HG03060 (cell line): ENCODE results near the gene DNAJB6.

Experiments used
- ATAC-seq: cut with Tn5 transposase; IDR thresholded peaks from one replicate; pipeline ENCODE4 v1.9.1; 2021; ENCODE audit warnings: low read depth, moderate number of reproducible peaks; ENCODE audit not compliant: unreplicated experiment

Gene DNAJB6

DNA sequence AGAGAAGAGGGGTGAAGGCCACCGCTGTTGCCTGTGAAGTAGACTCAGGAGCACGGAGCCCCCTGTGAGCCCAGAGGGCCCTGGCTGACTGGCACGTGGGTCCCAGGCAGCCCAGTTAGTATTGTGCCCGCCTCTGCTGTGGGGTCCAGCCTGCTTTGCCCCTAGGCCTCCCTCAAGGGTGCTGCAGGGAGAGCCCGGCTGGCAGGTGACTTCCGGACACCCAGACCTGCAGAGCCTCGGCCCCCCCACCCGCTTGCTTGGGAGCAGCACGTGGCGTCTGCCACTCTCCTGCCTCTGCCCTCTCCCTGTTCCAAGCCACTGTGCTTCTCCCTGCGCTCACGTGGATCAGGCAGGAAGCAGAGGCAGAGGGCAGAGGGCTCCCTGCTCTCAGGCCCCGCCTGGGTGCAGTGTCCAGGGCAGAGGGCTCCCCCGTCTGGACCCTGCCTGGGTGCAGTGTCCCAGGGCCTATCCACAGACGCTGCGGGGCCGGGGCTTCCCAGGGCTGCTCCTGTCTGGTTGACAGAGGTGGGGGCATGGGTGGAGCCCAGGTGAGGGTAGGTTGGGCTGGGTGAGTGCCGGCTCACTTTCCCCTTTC lies 88.4 kb downstream of the DNAJB6 start:
- ATAC-seq = no peak

DNA sequence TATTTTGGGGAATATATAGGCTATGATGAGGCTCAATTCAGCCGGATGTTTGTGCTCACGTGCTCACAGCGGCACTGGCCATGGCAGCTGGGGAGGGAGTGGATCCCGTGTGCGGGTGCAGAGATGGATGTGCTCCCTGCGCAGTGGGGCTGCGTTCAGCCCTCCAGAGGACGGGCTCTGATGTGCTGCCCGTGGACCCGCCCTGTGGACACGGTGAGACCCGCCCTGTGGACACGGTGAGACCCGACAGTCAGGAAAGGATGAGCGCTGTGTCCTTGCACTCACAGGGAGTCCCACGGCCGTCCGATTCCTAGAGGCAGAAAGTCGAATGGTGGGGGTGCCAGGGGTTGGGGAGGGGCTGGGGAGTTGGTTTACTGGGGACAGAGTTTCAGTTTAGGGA lies 89.0 kb downstream of the DNAJB6 start:
- ATAC-seq = no peak

DNA sequence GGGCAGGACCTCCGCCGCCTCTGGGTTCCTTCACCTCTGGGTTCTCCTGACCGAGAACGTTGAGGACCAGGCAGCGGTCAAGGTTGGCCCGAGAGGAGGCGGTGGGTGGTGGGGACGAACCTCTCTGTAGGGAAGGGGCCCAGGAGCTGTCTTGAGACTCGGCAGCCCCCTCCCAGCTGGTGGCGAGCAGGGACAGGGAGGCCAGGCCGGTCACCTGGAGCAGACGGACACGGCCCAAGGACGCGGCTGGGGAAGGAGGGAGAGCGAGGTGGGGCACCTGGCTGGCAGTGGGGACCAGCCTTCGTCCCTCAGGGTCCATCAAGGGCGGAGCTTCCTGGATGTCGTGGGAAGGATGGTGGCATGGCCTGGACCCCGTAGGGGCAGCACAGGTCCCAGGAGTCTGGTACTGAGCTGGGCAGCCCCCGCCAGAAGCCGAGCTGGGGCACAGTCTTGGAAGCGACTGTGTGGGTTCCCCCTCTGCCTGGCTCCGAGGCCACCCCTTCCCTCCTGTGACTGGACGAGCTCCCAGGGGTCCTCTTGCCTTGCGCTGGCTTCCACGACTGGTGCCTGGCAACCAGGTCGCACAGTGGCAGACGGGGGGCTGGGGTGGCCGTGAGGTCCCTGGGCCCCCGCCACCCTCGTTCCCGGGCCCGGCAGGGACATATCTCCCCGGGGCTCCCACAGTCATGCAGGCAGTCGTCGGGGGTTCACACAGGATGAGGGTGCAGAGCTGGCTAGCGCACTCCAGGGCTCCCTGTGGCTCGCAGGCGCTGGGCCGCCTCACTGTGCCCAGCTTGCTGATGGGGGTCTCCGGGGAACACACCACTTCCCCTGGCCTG lies 89.9 kb downstream of the DNAJB6 start:
- no peak for ATAC-seq

DNA sequence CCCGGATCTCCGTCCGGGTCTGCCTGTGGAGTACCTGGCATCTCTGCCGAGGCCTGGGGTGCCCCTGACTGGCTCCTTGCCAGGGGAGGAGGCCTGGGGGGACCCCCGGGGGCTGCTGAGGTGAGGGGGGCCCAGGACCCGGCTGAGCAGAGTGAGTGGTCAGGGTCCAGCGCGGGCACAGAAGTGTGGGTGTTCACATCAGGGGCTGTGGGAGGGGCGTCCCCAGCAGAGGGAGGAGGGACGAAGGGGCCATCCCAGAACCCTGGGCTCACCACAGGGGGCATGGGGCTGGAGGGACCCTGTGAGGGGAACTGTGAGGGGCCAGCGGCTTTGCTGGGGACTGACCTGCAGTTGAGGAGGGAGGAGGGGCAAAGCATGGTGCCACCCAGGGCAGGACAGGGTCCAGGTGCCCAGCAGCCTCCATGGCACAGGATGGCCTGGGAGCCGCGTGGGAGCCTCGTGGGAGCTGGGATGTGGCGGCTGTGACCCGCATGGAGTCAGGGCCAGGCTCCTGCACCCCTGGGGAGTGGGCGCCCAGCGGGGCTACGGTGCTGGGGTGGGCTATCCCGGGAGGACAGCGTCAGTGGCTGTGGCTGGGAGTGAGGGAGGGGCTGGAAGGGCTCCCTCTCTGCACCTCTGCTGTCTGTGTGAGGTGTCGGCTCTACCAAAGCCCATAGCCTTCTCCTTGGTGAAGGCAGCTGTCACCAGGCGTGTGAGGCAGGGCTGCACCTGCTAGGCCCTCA lies 91.2 kb downstream of the DNAJB6 start:
- no peak for ATAC-seq

DNA sequence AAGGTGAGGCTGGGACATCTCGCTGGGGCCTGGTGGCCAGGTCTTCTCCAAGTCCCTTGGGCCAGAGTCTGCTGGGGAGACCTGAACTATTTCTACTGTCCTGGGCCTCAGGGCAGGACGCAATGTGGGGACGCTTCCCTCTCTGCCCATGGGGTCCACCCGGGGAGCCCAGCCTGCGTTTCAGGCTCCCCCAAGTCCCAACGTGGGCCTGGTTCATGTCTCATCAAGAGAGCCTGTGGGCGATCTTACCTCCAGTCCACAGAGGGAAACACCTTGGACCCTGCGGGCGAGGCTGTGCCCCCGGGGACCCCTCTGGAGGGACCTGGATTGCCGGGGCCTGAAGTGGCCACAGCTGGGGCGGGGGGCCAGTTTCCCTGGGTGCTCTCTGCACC lies 91.7 kb downstream of the DNAJB6 start:
- no peak for ATAC-seq

DNA sequence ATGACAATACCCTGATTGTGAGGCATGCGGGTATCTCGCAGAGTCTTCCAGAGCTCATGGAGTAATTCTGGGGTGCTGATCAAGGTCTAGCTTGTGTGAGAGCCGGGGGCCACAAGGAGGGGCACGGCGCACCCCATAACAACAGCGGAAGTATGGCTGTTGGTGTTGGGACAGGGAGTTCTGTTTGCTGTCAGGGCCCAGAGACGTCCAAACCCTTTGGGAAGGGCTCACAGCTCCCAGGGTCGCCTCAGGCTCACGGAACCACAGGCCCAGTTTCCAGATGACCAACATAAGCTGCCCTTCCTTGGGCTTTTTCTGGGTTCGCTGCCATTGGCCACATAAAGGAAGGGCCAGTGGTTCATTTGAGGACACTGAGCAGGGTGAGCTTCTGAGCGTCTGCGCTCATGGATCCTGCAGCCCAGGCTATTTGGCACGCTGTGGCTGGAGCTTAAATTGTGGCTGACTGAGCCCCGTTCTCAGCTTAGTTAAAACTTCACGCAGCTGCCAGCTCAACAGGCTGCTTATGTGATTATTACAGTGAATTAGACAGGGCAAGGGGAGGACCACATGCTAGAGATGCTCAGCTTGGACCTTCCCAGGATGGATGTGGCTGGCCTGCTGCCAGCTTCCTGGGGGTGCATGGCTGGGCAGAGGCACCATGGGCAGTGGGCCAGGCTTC lies 92.3 kb downstream of the DNAJB6 start:
- ATAC-seq = no peak

DNA sequence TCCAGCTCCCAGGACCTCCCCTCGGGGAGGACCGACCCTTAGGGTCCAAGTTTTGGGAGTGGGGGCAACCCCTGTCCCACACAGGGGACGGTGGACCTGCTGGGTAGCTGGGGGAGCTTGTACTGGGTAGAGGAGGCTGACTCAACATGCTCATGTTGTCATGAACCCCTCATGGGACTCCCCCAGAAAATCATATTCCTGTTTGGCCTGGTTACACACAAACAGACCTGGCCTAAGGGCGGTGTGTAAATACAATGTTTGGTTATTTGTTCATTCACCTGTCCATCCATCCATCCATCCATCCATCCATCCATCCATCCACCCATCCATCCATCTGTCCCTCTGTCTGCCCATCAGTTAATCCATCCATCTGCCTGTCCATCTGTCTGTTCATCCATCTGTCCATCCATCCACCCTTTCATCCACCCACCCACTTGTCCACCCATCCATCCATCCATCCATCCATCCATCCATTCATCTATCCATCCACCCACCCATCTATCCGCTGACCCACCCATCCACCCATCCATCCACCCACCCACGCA lies 92.9 kb downstream of the DNAJB6 start:
- no peak for ATAC-seq

DNA sequence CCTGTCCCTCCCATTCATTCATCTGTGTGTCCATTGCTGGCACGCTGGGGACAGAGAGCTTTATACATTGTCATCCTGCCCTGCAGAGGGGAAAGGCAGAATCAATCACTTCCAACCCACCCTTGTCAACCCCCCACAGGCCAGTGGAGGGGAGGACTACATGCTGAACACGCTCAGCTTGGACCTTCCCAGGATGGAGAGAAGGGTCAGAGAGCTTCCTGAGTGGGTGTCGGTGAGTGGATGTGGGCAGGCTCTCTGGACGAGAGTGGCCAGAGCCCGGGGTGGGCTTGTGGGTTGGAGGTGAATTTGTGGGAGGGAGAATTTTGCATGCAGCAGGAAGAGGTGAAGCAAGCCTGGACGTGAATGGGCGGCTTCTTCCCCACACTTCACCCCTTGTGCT lies 93.9 kb downstream of the DNAJB6 start:
- ATAC-seq = no peak

DNA sequence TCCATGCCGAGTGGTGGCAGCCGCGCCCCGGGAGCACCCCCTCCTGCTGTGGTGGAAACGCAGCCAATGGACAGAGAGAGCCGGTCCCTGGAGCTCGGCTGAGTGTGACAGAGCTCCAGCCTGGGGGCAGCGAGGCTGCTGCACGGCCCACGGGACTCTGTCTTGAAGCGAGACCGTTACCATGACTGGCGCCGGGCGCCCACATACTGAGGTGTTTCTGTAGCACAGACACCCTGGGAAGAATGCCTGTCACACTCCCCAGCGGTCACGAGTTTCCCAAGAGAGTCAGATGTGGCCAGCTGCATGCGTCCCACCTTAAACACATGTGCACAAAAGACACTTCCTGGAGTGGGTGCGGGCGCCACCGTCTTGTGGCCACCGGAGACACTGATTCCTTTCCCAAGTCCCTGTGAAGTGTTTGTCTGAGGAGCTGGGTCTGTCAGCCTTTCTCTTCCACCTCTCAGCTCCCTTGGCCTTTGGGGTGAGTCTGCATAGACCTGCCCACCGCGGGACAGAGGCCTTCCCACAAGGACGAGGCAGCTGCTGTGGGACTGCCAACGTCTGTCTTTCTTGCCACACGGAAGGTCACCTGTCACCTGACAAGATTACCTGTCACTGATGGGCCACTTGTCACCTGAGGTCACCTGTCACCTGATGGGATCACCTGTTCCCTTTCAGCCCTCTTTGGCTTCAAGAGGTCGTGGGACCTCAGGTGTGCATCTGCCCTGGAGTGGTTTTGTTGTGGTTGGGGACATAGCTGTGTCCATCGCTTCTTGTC lies 94.6 kb downstream of the DNAJB6 start:
- no peak for ATAC-seq

DNA sequence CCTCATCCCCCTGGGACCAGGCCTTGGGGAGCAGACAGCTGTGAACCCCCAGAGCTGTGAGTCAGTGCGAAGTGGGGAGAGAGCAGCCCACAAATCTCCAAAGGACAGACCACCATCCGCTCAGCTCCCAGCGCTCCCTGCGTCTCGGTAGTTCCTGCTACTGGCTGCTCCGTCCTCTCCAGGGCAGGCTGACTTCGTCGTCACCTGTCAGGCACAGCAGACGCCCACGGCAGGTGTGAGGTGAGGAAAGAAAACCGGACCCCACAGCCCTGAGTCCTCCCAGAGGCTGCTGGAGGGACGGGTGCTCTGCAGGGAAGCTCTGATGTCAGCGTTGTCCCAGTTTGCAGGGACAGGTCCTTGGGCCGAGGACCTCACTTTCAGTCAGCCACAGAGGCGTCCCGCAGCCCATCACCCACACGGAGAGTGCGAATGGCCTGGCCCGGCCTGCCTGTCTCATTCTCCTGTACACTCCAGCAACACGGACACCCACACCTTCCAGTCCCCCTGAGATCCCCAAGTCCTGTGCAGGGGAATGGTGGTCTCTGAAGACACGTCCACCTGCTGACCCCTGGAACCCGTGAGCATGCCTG lies 95.2 kb downstream of the DNAJB6 start:
- ATAC-seq = no peak

DNA sequence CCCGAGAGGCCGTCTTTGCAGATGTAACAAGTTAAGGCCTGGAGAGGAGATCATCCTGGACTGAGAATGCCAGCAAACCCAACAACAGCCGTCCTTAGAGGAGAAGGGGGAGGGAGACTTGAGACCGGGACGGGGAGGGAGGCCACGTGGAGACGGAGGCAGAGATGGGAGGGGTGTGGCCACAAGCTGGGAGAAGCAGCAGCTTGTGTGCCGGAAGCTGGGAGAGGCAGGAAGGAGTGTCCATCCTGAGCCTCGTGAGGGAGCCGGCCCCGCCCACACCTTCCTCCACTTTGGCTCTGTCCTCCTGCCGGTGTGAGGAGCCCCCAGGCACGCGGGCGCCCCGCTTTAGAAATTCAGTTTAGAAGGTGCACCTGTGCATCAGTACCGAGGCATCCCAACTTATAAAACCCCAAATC lies 95.7 kb downstream of the DNAJB6 start:
- ATAC-seq = no peak

DNA sequence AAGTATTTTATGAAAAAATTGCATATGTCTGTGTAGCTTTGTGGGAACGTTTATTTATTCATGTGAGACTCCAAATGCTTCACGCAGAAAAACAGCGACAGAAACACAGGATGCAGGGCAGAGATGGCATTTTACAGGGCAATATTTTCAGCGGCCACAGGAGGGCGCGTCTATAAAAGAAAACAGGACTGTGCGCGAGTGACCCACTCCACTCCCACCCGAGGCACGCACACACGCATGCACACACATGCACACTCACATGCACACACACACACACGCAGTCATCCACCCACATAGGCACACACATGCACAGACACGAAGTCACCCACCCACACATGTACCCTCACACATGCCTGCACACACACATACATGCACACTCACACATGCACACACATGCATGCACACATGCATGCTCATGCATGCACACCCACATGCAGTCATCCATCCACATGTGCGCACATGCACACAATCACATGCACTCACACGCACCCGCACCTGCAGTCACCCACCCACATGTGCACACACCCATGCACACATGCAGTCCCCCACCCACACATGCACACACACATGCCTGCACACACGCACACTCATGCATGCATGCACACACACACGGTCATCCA lies 96.3 kb downstream of the DNAJB6 start:
- ATAC-seq = no peak

DNA sequence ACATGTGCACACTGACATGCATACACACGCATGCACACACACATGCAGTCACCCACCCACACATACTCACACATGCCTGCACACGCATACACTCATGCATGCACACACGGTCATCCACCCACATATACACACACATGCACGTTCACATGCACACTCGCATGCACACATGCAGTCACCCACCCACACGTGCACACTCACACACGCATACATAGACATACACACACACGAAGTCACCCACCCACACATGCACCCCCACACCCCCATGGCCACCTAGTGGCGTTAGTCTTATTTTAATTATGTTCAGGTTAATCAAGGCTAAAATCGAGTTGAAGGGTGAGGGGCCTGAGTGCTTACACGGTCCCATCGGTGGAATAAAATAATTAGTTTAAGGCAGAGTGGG lies 96.8 kb downstream of the DNAJB6 start:
- ATAC-seq = no peak

DNA sequence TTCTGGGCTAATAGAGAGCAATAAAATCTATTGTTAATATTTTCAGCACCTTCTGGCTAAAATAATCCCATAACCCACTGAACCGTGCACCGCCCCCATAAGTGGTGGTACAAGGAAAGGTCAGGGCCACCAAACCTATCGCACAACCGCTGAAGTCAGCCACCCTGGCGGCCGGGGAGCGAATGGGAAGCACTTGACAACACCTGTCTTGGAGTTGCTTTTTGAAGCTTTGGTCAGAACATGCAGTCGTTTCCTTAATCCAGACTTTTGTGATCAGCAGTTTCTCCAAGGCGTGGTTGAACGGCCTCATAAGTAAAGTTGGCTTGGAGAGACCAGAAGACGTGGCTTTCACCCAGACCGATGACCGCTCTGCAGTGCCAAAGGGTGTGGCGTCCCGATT lies 97.4 kb downstream of the DNAJB6 start:
- ATAC-seq = no peak

DNA sequence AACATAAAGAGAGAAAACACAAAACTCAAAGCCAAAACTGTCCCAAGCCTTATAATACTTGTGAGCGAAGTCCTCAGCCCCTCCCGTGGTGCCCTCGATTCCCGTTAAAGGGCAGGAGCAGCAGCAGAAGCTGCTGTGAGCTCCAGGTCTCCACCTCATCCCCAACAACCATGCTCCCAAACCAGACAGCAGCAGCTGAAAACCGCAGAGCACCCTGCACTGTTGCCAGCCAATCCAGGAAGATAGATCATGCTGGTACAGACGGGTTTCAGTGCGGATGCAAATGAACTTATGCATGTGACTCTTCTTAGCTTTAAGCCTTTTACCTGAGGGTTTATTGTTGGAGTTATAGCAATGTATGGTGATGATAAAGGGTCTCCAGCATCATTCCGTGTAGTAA lies 97.9 kb downstream of the DNAJB6 start:
- no peak for ATAC-seq

DNA sequence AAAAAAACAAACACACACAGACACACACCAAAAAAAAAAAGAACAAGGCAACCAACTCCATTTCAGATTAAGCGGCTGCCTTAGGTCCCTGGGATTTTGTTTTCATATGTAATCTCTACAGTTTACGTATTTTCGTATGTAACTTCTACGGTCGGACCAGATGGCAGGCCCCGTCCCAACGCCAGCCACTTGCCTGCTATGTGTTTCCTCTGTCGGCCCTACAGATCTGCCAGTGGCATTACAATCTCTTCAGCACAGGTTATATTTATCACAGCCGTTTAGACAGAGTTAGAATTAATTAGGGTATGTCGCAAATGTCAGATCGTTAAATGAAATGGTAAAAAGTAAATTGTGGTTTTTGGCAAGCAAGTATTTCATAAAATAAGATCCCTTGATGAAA lies 99.3 kb downstream of the DNAJB6 start:
- no peak for ATAC-seq

DNA sequence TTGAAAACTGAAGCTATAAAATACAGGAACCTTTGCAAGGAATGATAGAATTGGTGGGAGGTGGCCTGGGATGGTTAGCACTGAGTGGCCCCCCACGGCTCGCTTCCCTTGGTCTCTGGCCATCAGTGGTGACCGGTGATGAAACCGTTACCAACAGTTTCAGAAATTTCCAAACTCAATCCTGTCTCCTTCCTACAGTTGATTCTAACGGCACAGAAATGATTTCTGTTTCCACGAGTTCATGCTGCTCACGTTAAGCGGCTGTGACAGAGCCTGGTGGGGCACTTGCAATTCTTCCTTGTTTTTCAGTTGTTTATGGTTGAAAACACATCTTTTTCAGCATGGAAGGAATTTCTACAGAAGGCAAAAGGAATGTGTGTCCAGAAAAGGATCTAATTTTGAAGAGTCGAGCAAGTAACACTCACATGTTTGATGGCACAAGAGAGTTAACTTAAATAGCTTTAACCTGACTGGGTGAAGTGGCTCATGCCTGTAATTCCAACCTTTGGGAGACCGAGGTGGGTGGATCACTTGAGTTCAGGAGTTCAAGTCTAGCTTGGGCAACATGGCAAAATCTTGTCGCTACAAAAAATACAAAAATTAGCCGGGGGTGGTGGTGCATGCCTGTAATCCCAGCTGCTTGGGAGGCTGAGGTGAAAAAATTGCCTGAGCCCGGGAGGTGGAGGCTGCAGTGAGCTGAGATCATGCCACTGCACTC lies 100.1 kb downstream of the DNAJB6 start:
- no peak for ATAC-seq

DNA sequence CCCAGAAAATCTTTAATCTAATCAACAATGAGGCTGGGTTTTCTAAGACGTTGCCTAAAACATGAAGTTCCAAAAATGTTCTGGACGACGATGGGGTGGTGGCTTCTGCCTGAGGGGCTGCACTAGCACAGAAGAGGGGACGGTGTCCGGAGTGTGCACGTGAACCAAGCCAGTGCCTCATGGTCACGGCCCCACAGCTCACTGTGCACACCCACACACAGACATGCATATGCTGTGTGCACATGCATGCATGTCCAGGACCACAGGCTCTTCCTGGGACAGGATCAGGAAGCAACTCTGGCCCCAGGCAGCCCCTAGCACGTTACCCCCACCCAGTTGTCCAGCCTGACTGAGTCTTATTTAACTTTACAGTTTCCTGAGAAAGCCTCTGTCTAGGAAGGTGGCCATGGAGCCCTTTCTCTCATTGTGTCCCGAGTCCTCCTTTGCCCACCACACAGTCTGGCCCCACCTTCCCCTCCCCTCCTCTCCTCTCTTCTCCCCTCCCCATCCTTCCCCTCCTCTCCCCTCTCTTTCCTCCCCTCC lies 100.8 kb downstream of the DNAJB6 start:
- no peak for ATAC-seq
